ENCODE measurements around the gene RASAL2. TPM values are rescaled to one million over a fixed set of nuclear protein-coding genes. Genes with fewer than 3 reads are reported as not detected.

Gene RASAL2
- total RNA-seq, 1 experiment from 2014 or later: 31.6 TPM

DNA sequence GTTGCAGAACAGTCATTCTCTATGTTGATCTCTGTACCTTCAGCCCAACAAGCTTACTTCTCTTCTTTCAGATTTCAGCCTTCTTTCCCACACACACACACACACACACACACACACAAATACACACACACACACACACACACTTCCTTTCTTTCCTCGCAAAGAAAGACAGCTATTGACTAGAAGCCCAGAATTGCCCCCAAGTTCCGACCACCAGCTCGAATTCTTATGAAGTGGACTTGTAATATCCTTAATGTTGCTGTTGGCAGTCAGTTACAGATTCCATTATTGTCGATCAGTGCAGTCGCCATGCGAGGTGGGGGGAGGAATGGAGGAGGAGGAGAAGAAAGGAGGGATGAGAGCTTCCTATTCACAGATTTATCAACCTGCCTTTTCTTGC, 277.3 kb downstream of the RASAL2 start:
- CTCF ChIA-PET: interaction anchor here (0.6 kb wide), 1 partner anchor 10 kb away, joined by 3 read pairs; no protein-coding TSS in a partner anchor
- H3K4me3 ChIP-seq (ENCODE audit: low read depth in 2 of 2, low read length in 2 of 2): peak overlapping the region; percentile 0 to 21; a peak in 3 of 4 replicates
- no peaks in the 10 kb centered on the region for H3K27me3 ChIP-seq (ENCODE audit: control insufficient read depth, insufficient read depth, low read length)
- H3K9me3 ChIP-seq (ENCODE audit: control insufficient read depth, insufficient read depth, low read depth, low read length): no peaks in the 10 kb centered on the region
- TF ChIP-seq TCF7L2 (IDR thresholded peaks at IDR 0.05; ENCODE audit: low read depth, low read length) (no peak), POLR2AphosphoS5 (IDR thresholded peaks at IDR 0.05; ENCODE audit: low read depth, low read length) (no peak)
- no peak overlapping the region; the same call in 1 of the 2 replicates for H3K27ac ChIP-seq (ENCODE audit: low read length)
- H3K36me3 ChIP-seq (ENCODE audit: control insufficient read depth, insufficient read depth, low read length): no peaks in the 10 kb centered on the region
- in situ Hi-C loops (cut with HindIII; ENCODE audit: low pct_unique_long_range_greater_than_20kb, low sequenced_read_pairs) (no loop called here), intact Hi-C loops (cut with micrococcal nuclease; ENCODE audit: unreplicated experiment) (no loop called here)
- DNase-seq (ENCODE audit: low read depth, low spot score) (no peak), ATAC-seq (peak; percentile 72; the same call in 1 of the 2 replicates)
- H3K4me1 ChIP-seq (ENCODE audit: control insufficient read depth, insufficient read depth, low read length): no peaks in the 10 kb centered on the region; the same call in 1 of the 2 replicates
- POLR2A ChIA-PET: no interaction called here
- no TSS peak for BruUV-seq (replicated peaks)

GRCh38 chr1:178371933-178372388, 278.1 kb downstream of the RASAL2 start:
- H3K4me1 ChIP-seq (ENCODE audit: control insufficient read depth, insufficient read depth, low read length): no peaks in the 10 kb centered on the region; the same call in 1 of the 2 replicates
- TF ChIP-seq TCF7L2 (IDR thresholded peaks at IDR 0.05; ENCODE audit: low read depth, low read length) (no peak), CTCF (IDR thresholded peaks at IDR 0.05) (no peak), SIN3A (IDR thresholded peaks at IDR 0.05; ENCODE audit: borderline replicate concordance, insufficient read depth, low read depth, low read length) (no peak), POLR2AphosphoS5 (IDR thresholded peaks at IDR 0.05; ENCODE audit: low read depth, low read length) (no peak)
- TF ChIP-seq, protein P1, sequence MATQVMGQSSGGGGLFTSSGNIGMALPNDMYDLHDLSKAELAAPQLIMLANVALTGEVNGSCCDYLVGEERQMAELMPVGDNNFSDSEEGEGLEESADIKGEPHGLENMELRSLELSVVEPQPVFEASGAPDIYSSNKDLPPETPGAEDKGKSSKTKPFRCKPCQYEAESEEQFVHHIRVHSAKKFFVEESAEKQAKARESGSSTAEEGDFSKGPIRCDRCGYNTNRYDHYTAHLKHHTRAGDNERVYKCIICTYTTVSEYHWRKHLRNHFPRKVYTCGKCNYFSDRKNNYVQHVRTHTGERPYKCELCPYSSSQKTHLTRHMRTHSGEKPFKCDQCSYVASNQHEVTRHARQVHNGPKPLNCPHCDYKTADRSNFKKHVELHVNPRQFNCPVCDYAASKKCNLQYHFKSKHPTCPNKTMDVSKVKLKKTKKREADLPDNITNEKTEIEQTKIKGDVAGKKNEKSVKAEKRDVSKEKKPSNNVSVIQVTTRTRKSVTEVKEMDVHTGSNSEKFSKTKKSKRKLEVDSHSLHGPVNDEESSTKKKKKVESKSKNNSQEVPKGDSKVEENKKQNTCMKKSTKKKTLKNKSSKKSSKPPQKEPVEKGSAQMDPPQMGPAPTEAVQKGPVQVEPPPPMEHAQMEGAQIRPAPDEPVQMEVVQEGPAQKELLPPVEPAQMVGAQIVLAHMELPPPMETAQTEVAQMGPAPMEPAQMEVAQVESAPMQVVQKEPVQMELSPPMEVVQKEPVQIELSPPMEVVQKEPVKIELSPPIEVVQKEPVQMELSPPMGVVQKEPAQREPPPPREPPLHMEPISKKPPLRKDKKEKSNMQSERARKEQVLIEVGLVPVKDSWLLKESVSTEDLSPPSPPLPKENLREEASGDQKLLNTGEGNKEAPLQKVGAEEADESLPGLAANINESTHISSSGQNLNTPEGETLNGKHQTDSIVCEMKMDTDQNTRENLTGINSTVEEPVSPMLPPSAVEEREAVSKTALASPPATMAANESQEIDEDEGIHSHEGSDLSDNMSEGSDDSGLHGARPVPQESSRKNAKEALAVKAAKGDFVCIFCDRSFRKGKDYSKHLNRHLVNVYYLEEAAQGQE (IDR thresholded peaks at IDR 0.05; ENCODE audit: insufficient read depth in 1 of 2, low read depth in 2 of 2, low read length in 1 of 2): no peak
- BruUV-seq (replicated peaks): no TSS peak
- ATAC-seq: 0 out of 2 replicates have a peak, but pooled peaks have one; percentile 51
- no peak overlapping the region for H3K4me3 ChIP-seq (ENCODE audit: low read depth in 2 of 2, low read length in 2 of 2)
- DNase-seq (ENCODE audit: low read depth, low spot score): no peak
- ChIA-PET CTCF (no interaction called here), POLR2A (no interaction called here)
- intact Hi-C loops (cut with micrococcal nuclease; ENCODE audit: unreplicated experiment) (no loop called here), in situ Hi-C loops (cut with HindIII; ENCODE audit: low pct_unique_long_range_greater_than_20kb, low sequenced_read_pairs) (no loop called here)
- H3K27ac ChIP-seq (ENCODE audit: low read length): no peak overlapping the region
- no peaks in the 10 kb centered on the region for H3K36me3 ChIP-seq (ENCODE audit: control insufficient read depth, insufficient read depth, low read length)
- no peaks in the 10 kb centered on the region for H3K27me3 ChIP-seq (ENCODE audit: control insufficient read depth, insufficient read depth, low read length)
- no peaks in the 10 kb centered on the region for H3K9me3 ChIP-seq (ENCODE audit: control insufficient read depth, insufficient read depth, low read depth, low read length)

GRCh38 chr1:178374016-178374415, 280.1 kb downstream of the RASAL2 start:
- BruUV-seq (replicated peaks): no TSS peak
- no peaks in the 10 kb centered on the region for H3K27me3 ChIP-seq (ENCODE audit: control insufficient read depth, insufficient read depth, low read length)
- no peaks in the 10 kb centered on the region for H3K36me3 ChIP-seq (ENCODE audit: control insufficient read depth, insufficient read depth, low read length)
- CTCF ChIA-PET: no interaction called here
- intact Hi-C loops (cut with micrococcal nuclease; ENCODE audit: unreplicated experiment) (no loop called here), in situ Hi-C loops (cut with HindIII; ENCODE audit: low pct_unique_long_range_greater_than_20kb, low sequenced_read_pairs) (no loop called here)
- no peak overlapping the region for H3K27ac ChIP-seq (ENCODE audit: low read length)
- H3K4me1 ChIP-seq (ENCODE audit: control insufficient read depth, insufficient read depth, low read length): no peaks in the 10 kb centered on the region; the same call in 1 of the 2 replicates
- H3K4me3 ChIP-seq (ENCODE audit: low read depth in 2 of 2, low read length in 2 of 2): no peak overlapping the region
- DNase-seq (ENCODE audit: low read depth, low spot score) (no peak), ATAC-seq (no peak)
- TF ChIP-seq TCF7L2 (IDR thresholded peaks at IDR 0.05; ENCODE audit: low read depth, low read length) (no peak), CTCF (IDR thresholded peaks at IDR 0.05) (no peak), POLR2AphosphoS5 (IDR thresholded peaks at IDR 0.05; ENCODE audit: low read depth, low read length) (no peak), SIN3A (IDR thresholded peaks at IDR 0.05; ENCODE audit: borderline replicate concordance, insufficient read depth, low read depth, low read length) (no peak)
- TF ChIP-seq, protein P1 (IDR thresholded peaks at IDR 0.05; ENCODE audit: insufficient read depth in 1 of 2, low read depth in 2 of 2, low read length in 1 of 2): no peak
- POLR2A ChIA-PET: no interaction called here
- no peaks in the 10 kb centered on the region for H3K9me3 ChIP-seq (ENCODE audit: control insufficient read depth, insufficient read depth, low read depth, low read length)
